ENCODE data around the gene RTL3. TPM values are rescaled to one million over a fixed set of nuclear protein-coding genes. Genes with fewer than 3 reads are reported as not detected.

The RTL3 gene
- under 1 TPM in 1 of 4 donors, not detected in 3; 0.94 TPM for total RNA-seq

DNA sequence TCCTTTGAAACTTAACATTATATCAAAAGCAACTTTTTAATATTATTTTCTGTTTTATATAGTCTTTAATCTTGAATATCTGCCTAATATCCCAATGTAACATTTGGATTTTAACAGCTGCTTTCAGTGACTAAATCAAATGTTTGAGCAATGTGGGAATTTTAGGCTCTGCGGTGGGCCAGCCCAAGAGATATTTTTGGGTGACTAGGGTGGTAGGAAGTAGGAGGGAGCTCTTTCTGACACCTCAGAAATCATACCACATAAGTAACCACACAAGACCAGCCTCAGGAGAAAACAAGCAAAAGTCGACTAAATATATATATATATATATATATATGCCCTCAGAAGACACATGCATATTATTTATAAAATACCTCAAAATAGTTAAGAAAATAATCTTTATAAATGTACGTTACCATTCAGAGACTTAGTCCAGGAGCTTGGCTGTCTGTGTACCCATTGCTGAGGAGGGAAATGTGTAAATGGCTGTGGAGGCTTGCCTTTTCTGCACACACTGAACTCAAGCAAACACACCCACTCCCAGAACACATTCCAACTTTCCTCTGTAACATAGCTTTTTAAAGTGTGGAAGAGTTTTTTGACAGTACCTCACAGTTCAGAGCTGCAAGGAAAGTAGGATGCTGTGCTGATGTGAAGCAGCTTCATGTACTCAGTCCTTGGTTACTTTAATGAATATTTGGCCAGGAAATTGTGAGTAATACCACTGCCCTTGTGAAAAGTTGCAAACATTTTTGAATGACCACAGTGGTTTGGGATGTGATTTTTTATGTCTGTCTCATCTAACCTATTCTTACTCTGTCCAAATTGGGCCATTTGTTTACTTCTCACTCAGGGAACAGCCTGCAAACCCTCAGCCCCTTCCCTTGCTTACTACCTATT is at the start of gene RTL3:
RTL3 (minus strand) TSS at position 484 of the 900 bp plus-strand sequence. CDS start 908 bp downstream, outside the sequence.
- Histone ChIP-seq H3K36me3 (no peaks in the 10 kb centered on the region), H3K27ac (no peak within 1 kb of the TSS), H3K4me3 (no peak within 1 kb of the TSS), H3K4me1 (no peaks in the 10 kb centered on the region), H3K9me3 (no peaks in the 10 kb centered on the region), H3K27me3 (no peaks in the 10 kb centered on the region)
- TF ChIP-seq POLR2A (IDR thresholded peaks at IDR 0.05), result no peak
- TF ChIP-seq, protein P1, sequence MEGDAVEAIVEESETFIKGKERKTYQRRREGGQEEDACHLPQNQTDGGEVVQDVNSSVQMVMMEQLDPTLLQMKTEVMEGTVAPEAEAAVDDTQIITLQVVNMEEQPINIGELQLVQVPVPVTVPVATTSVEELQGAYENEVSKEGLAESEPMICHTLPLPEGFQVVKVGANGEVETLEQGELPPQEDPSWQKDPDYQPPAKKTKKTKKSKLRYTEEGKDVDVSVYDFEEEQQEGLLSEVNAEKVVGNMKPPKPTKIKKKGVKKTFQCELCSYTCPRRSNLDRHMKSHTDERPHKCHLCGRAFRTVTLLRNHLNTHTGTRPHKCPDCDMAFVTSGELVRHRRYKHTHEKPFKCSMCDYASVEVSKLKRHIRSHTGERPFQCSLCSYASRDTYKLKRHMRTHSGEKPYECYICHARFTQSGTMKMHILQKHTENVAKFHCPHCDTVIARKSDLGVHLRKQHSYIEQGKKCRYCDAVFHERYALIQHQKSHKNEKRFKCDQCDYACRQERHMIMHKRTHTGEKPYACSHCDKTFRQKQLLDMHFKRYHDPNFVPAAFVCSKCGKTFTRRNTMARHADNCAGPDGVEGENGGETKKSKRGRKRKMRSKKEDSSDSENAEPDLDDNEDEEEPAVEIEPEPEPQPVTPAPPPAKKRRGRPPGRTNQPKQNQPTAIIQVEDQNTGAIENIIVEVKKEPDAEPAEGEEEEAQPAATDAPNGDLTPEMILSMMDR (IDR thresholded peaks at IDR 0.05), result no peak
- DNase-seq, result no peak

GRCh38 chrX:78708816-78709215 is 49.7 kb upstream of the RTL3 start:
- no peak for DNase-seq
- no peak for TF ChIP-seq POLR2A (IDR thresholded peaks at IDR 0.05)
- TF ChIP-seq, protein P1 (IDR thresholded peaks at IDR 0.05), result no peak
- no peaks in the 10 kb centered on the region for H3K27me3 ChIP-seq
- no peaks in the 10 kb centered on the region for H3K36me3 ChIP-seq
- no peaks in the 10 kb centered on the region for H3K9me3 ChIP-seq
- H3K27ac ChIP-seq, result no peak overlapping the region
- H3K4me1 ChIP-seq, result no peaks in the 10 kb centered on the region
- no peak overlapping the region for H3K4me3 ChIP-seq

DNA sequence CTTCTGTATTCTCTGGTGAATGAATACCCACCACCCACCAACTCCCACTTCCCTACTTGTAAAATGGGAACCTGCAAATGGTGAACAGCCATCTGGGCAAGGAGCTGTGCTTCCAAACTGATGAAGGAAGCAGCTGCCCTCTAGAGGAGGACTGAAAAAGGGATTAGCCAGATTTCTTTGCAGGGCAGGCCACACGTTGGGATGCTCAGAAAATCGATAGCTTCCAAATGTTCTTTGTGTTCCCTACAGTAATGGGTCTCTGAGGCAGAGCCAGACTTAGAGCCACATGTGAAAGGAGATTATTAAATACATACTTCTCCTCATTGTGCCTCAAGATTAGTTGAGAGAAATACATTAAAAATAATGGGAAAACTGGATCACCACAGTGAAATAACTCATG is 49.1 kb upstream of the RTL3 start:
- TF ChIP-seq, protein P1 (IDR thresholded peaks at IDR 0.05), result no peak
- no peak for TF ChIP-seq POLR2A (IDR thresholded peaks at IDR 0.05)
- Histone ChIP-seq H3K4me3 (no peak overlapping the region), H3K4me1 (no peaks in the 10 kb centered on the region), H3K27me3 (no peaks in the 10 kb centered on the region), H3K9me3 (no peaks in the 10 kb centered on the region), H3K27ac (no peak overlapping the region), H3K36me3 (no peaks in the 10 kb centered on the region)
- no peak for DNase-seq

- TF ChIP-seq POLR2A (IDR thresholded peaks at IDR 0.05), result no peak
- TF ChIP-seq, protein P1 (IDR thresholded peaks at IDR 0.05), result no peak
- Histone ChIP-seq H3K27ac (no peak overlapping the region), H3K36me3 (no peaks in the 10 kb centered on the region), H3K27me3 (no peaks in the 10 kb centered on the region), H3K4me3 (no peak overlapping the region), H3K4me1 (no peaks in the 10 kb centered on the region), H3K9me3 (no peaks in the 10 kb centered on the region)
- DNase-seq, result no peak
Observed at GRCh38 chrX:78706071-78706470, 46.9 kb upstream of the RTL3 start.

DNA sequence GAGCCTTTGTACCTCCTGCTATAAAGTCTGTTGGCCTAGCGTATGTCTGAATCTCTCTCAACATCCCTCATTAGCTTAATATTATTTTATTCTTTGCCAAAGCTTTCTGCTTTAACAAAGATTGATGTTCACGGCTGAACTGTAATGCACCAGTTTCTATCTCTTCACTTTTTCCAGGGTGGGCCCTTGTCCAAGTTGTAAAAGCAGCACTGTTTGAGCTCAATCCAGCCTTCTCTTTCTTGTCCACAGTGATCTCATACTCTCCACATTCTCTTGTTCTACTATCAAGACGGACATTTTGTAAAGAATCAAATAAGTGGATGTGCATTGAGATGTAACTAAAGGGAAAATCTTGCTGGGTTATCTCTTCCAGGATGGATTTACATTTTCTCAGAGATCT is 34.4 kb upstream of the RTL3 start:
- Histone ChIP-seq H3K9me3 (no peaks in the 10 kb centered on the region), H3K36me3 (no peaks in the 10 kb centered on the region), H3K27me3 (no peaks in the 10 kb centered on the region), H3K27ac (no peak overlapping the region), H3K4me3 (no peak overlapping the region), H3K4me1 (no peaks in the 10 kb centered on the region)
- TF ChIP-seq, protein P1 (IDR thresholded peaks at IDR 0.05), result no peak
- no peak for TF ChIP-seq POLR2A (IDR thresholded peaks at IDR 0.05)
- no peak for DNase-seq

All from Peyer's patch (tissue), 4 donors.